CD4-positive, alpha-beta T cell (primary cell): ENCODE results near the gene BICDL1. TPM values are rescaled to one million over a fixed set of nuclear protein-coding genes. Genes with fewer than 3 reads are reported as not detected.

Experiments
- ATAC-seq: fragments of 200-7000 bp; cut with Tn5 transposase; one replicate; pipeline ENCODE4 v1.10.0; 2022; ENCODE audit warnings: mild to moderate bottlenecking; ENCODE audit not compliant: poor library complexity
- CTCF ChIA-PET: fragments of 350-600 bp; sonication (Branson Sonifier 250); formaldehyde crosslinking; loops from one replicate; lab custom pipeline; 2021; ENCODE audit warnings: antibody characterized with exemption, inconsistent platforms; lab: Charles Lee
- POLR2A ChIA-PET: fragments of 350-600 bp; sonication (Branson Sonifier 250); formaldehyde crosslinking; loops from one replicate; lab custom pipeline; 2021; ENCODE audit warnings: antibody characterized with exemption, inconsistent platforms; lab: Charles Lee
- DNase-seq, 14 experiments: peaks; one replicate each; pipeline ENCODE4 v3.0.0-alpha.2; 2013 to 2020; ENCODE audit warnings: mixed read lengths in 2 of 14
- H3K27ac ChIP-seq, 2 donors: one replicate each; pipeline versions ENCODE4 v1.5.1 to v1.7.0; 2013; ENCODE audit warnings: low read length in 2 of 2, low read depth in 1 of 2, mild to moderate bottlenecking in 1 of 2
- H3K27me3 ChIP-seq, 2 experiments: 1 replicate in 1 of 2; 2 replicates in 1 of 2; pipeline versions ENCODE4 v1.6.1 to v1.7.0; 2013; ENCODE audit warnings: low read length in 2 of 2, control low read depth in 1 of 2, mild to moderate bottlenecking in 1 of 2, moderate library complexity in 1 of 2; ENCODE audit not compliant: insufficient read depth in 2 of 2, control insufficient read depth in 1 of 2
- H3K36me3 ChIP-seq: one replicate; pipeline ENCODE4 v1.6.1; 2013; ENCODE audit warnings: low read length, control low read depth; ENCODE audit not compliant: insufficient read depth
- H3K4me1 ChIP-seq: one replicate; pipeline ENCODE4 v1.6.1; 2013; ENCODE audit warnings: low read length, control low read depth; ENCODE audit not compliant: insufficient read depth
- H3K4me3 ChIP-seq: one replicate; pipeline ENCODE4 v1.5.1; 2013; ENCODE audit warnings: mild to moderate bottlenecking, low read length, moderate library complexity
- H3K9me3 ChIP-seq, 2 experiments: 1 replicate in 1 of 2; 2 replicates in 1 of 2; pipeline versions ENCODE4 v1.6.1 to v1.7.0; 2013; ENCODE audit warnings: low read length in 2 of 2, mild to moderate bottlenecking in 2 of 2, control low read depth in 1 of 2, moderate library complexity in 1 of 2; ENCODE audit not compliant: control insufficient read depth in 1 of 2, insufficient read depth in 1 of 2
- H3K27ac Mint-ChIP-seq: one replicate; pipeline ENCODE4 v1.8.0; 2020; ENCODE audit warnings: mixed read lengths
- H3K27me3 Mint-ChIP-seq: one replicate; pipeline ENCODE4 v1.8.0; 2021; ENCODE audit warnings: mixed read lengths
- H3K36me3 Mint-ChIP-seq: one replicate; pipeline ENCODE4 v1.8.0; 2021; ENCODE audit warnings: low read depth, mixed read lengths
- H3K4me1 Mint-ChIP-seq: one replicate; pipeline ENCODE4 v1.8.0; 2021; ENCODE audit warnings: low read depth, mixed read lengths
- H3K4me3 Mint-ChIP-seq: one replicate; pipeline ENCODE4 v1.8.0; 2020; ENCODE audit warnings: mild to moderate bottlenecking, mixed read lengths
- H3K9me3 Mint-ChIP-seq: one replicate; pipeline ENCODE4 v1.8.0; 2020; ENCODE audit warnings: mixed read lengths
- intact Hi-C, 2 experiments: fragments of 100-400 bp; cut with DNase I in 1 of 2; cut with micrococcal nuclease in 1 of 2; formaldehyde crosslinking; loops; one replicate each; pipeline versions ENCODE4 v1.15.1 to v1.9.0; 2023 to 2025; cut with DNase I, micrococcal nuclease
- total RNA-seq, 174 experiments: library from RNA in 2 of 174; stranded (reverse) in 2 of 174; gene quantifications; one replicate each; pipeline ENCODE4 v1.2.3 and lab custom pipeline; 2021 to 2026
- TF ChIP-seq, protein P1 (sequence below): fragments of 200-600 bp; IDR thresholded peaks from one replicate; pipeline ENCODE4 v1.8.0; 2022; ENCODE audit warnings: antibody characterized with exemption, mild to moderate bottlenecking

The BICDL1 gene
- total RNA-seq, 2 experiments from 2014 or later: 143 to 146 TPM

DNA sequence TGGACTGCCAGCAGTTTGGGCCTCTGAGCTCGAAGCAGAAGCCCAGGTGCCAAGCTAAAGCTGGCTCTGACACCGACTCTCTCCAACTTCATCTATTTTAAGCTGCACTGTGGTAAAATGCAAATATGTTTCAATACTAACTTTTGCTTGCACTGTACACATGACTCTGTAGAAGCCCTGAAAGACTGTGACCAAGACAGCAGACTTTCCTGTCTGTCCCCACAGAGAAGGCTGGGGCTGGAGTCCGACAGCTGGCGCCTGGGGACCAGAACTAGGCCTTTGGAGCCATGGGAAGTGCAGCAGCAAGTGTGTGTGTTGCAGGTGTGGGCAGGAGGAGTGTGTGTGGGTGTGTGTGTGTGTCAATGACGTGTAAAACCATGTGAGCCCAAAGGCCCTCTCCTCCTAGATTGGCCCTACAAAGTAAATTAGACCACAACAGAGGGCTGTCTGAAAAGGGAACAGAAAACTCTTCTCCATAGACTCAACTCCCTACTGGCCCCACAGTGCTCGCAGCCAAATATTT, 143.9 kb downstream of the BICDL1 start:
- intact Hi-C loops: no loop called here
- Mint-ChIP-seq H3K27me3 (no peaks in the 10 kb centered on the region), H3K27ac (no peak overlapping the region), H3K36me3 (peaks cover 88% of the 10 kb centered on the region), H3K4me1 (no peaks in the 10 kb centered on the region), H3K9me3 (no peaks in the 10 kb centered on the region), H3K4me3 (no peak overlapping the region)
- Histone ChIP-seq H3K27ac (no peak overlapping the region), H3K27me3 (no peaks in the 10 kb centered on the region), H3K36me3 (peaks cover 94% of the 10 kb centered on the region), H3K4me3 (no peak overlapping the region), H3K4me1 (no peaks in the 10 kb centered on the region), H3K9me3 (no peaks in the 10 kb centered on the region)
- DNase-seq (no peak), ATAC-seq (no peak)
- TF ChIP-seq, protein P1, sequence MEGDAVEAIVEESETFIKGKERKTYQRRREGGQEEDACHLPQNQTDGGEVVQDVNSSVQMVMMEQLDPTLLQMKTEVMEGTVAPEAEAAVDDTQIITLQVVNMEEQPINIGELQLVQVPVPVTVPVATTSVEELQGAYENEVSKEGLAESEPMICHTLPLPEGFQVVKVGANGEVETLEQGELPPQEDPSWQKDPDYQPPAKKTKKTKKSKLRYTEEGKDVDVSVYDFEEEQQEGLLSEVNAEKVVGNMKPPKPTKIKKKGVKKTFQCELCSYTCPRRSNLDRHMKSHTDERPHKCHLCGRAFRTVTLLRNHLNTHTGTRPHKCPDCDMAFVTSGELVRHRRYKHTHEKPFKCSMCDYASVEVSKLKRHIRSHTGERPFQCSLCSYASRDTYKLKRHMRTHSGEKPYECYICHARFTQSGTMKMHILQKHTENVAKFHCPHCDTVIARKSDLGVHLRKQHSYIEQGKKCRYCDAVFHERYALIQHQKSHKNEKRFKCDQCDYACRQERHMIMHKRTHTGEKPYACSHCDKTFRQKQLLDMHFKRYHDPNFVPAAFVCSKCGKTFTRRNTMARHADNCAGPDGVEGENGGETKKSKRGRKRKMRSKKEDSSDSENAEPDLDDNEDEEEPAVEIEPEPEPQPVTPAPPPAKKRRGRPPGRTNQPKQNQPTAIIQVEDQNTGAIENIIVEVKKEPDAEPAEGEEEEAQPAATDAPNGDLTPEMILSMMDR: no peak
- ChIA-PET POLR2A (interaction anchor here (2.7 kb wide), 1 partner anchor 16 kb away, joined by 7 read pairs; the partner anchor contains the start of gene RAB35), CTCF (no interaction called here)

GRCh38 chr12:120134307-120134980, 145.4 kb downstream of the BICDL1 start:
- POLR2A ChIA-PET: interaction anchor here (2.7 kb wide), 1 partner anchor 17 kb away, joined by 7 read pairs; the partner anchor contains the start of gene RAB35

DNA sequence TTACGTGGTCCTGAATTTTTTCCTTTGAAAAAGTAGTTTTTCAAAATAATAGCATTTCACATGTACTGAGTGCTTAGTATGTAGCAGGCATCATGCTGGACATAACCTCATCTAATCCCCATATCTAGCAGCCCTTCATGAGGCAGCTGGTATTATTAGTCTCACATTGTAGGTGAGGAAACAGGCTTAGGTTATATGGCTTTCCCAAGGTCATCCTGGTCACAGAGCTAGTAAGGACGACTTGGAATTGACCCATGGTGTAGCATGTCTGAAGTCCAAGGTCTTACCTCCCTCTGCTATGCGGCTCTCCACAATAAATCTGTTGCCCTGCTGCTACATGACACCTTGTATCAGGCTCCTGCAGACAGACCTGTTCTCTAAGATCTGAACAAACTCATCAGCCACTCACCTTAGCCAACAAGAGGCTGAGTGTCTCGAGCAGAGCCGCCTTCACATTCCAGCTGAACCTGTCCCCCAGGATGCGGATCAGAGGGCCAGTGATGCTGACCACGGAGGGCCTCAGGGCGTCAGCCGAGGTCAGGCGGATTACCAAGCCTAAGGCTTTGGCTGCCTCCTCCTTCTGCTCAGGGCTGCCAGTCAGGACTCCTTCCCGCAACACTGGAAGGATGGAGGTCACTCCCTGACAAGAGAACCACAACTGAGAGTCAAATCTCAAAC, 147.2 kb downstream of the BICDL1 start:
- ChIA-PET POLR2A (no interaction called here), CTCF (no interaction called here)
- Histone ChIP-seq H3K4me3 (no peak overlapping the region), H3K27me3 (no peaks in the 10 kb centered on the region), H3K9me3 (no peaks in the 10 kb centered on the region), H3K36me3 (peaks cover 92% of the 10 kb centered on the region), H3K4me1 (no peaks in the 10 kb centered on the region), H3K27ac (no peak overlapping the region)
- TF ChIP-seq, protein P1: no peak
- Mint-ChIP-seq H3K36me3 (peaks cover 91% of the 10 kb centered on the region), H3K4me3 (no peak overlapping the region), H3K27ac (no peak overlapping the region), H3K9me3 (no peaks in the 10 kb centered on the region), H3K4me1 (no peaks in the 10 kb centered on the region), H3K27me3 (no peaks in the 10 kb centered on the region)
- DNase-seq (no peak), ATAC-seq (no peak)
- intact Hi-C loops: no loop called here

More at GRCh38 chr12:120134307-120134980, 145.4 kb downstream of the BICDL1 start:
- Histone ChIP-seq H3K4me1 (no peaks in the 10 kb centered on the region), H3K9me3 (no peaks in the 10 kb centered on the region), H3K36me3 (peaks cover 92% of the 10 kb centered on the region), H3K27me3 (no peaks in the 10 kb centered on the region), H3K27ac (no peak overlapping the region), H3K4me3 (no peak overlapping the region)
- TF ChIP-seq, protein P1: no peak
- ATAC-seq: no peak
- intact Hi-C loops: no loop called here
- peaks cover 88% of the 10 kb centered on the region for H3K36me3 Mint-ChIP-seq
- no peaks in the 10 kb centered on the region for H3K9me3 Mint-ChIP-seq
- no peak for DNase-seq
- H3K4me1 Mint-ChIP-seq: no peaks in the 10 kb centered on the region
- CTCF ChIA-PET: no interaction called here
- H3K27me3 Mint-ChIP-seq: no peaks in the 10 kb centered on the region
- no peak overlapping the region for H3K27ac Mint-ChIP-seq
- no peak overlapping the region for H3K4me3 Mint-ChIP-seq
